IPS-20b (cell line): ENCODE measurements around the gene CAVIN2.

Source experiments
- H3K27ac ChIP-seq: one replicate; pipeline ENCODE4 v1.5.1; 2013; ENCODE audit warnings: low read length
- H3K27me3 ChIP-seq: 2 replicates; pipeline ENCODE4 v1.6.1; 2013; ENCODE audit warnings: mild to moderate bottlenecking, low read length, inconsistent platforms; ENCODE audit not compliant: insufficient read depth
- H3K36me3 ChIP-seq: 2 replicates; pipeline ENCODE4 v1.6.1; 2013; ENCODE audit warnings: low read depth, mild to moderate bottlenecking, inconsistent platforms, low read length, moderate library complexity; ENCODE audit not compliant: insufficient read depth
- H3K4me1 ChIP-seq: 2 replicates; pipeline ENCODE4 v1.6.1; 2013; ENCODE audit warnings: mild to moderate bottlenecking, control low read depth, inconsistent platforms, low read length, moderate library complexity; ENCODE audit not compliant: insufficient read depth
- H3K4me3 ChIP-seq: 2 replicates; pipeline ENCODE4 v1.5.1; 2013; ENCODE audit warnings: mild to moderate bottlenecking, low read length, inconsistent platforms
- H3K9ac ChIP-seq: 2 replicates; pipeline ENCODE4 v1.6.1; 2013; ENCODE audit warnings: low read depth, mild to moderate bottlenecking, inconsistent platforms, low read length, moderate library complexity
- H3K9me3 ChIP-seq: 2 replicates; pipeline ENCODE4 v1.6.1; 2013; ENCODE audit warnings: mild to moderate bottlenecking, low read depth, low read length, inconsistent platforms; ENCODE audit not compliant: insufficient read depth

CAVIN2 gene

GRCh38 chr2:191878548-191879279 lies 31.8 kb upstream of the CAVIN2 start:
- Histone ChIP-seq H3K27me3 (no peaks in the 10 kb centered on the region), H3K27ac (no peak overlapping the region), H3K4me3 (no peak overlapping the region), H3K9me3 (no peaks in the 10 kb centered on the region), H3K36me3 (no peaks in the 10 kb centered on the region), H3K4me1 (no peaks in the 10 kb centered on the region), H3K9ac (no peak overlapping the region)

DNA sequence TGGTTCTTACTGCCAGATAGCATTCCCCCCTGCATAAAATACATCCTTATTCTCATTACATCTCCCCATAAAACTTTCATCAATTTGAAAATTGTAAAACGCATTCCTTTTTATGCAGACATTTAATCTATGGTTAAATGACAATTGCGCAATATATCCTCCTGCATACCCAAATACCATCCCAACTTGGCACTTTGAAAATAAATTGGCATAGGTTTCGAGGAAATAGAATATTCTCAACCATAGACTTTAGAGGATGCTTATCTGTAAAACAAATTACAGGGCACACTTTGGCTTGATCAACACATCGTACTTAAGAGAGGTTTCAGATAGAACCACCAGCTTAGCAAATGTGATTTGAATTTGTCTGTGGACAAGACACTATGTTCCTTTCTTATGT lies 31.0 kb upstream of the CAVIN2 start:
- no peaks in the 10 kb centered on the region for H3K4me1 ChIP-seq
- no peaks in the 10 kb centered on the region for H3K9me3 ChIP-seq
- no peak overlapping the region for H3K27ac ChIP-seq
- H3K27me3 ChIP-seq: no peaks in the 10 kb centered on the region
- H3K9ac ChIP-seq: no peak overlapping the region
- H3K4me3 ChIP-seq: no peak overlapping the region
- H3K36me3 ChIP-seq: no peaks in the 10 kb centered on the region

DNA sequence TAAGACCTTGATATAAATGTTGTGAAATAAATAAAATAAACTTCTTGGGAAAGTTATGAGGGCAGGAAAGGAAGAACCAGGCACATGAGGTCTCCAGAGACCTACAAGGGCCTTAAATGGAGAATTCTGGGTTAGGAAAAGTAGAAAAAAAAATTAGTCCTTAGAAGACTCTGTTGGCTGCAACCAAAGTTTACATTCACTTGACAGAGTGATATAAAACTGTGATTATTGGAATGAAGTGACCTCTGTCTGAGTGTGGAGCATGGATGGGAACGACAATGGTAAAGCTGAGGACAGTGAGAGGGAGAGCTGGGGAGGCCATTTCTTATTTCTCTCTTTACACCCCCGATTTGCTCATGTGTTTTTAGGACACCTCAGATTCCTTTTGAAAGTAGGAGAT lies 29.0 kb upstream of the CAVIN2 start:
- H3K36me3 ChIP-seq: no peaks in the 10 kb centered on the region
- no peaks in the 10 kb centered on the region for H3K4me1 ChIP-seq
- H3K27ac ChIP-seq: no peak overlapping the region
- no peak overlapping the region for H3K9ac ChIP-seq
- H3K27me3 ChIP-seq: no peaks in the 10 kb centered on the region
- H3K9me3 ChIP-seq: no peaks in the 10 kb centered on the region
- H3K4me3 ChIP-seq: no peak overlapping the region

- Histone ChIP-seq H3K27me3 (no peaks in the 10 kb centered on the region), H3K36me3 (no peaks in the 10 kb centered on the region), H3K27ac (no peak overlapping the region), H3K9ac (no peak overlapping the region), H3K4me1 (peaks cover 2% of the 10 kb centered on the region; the same call in 1 of the 2 replicates), H3K4me3 (no peak overlapping the region), H3K9me3 (no peaks in the 10 kb centered on the region)
Observed at GRCh38 chr2:191870744-191871143, 23.9 kb upstream of the CAVIN2 start.

- H3K27me3 ChIP-seq: no peaks in the 10 kb centered on the region
- no peak overlapping the region for H3K9ac ChIP-seq
- H3K4me1 ChIP-seq: peaks cover 2% of the 10 kb centered on the region; the same call in 1 of the 2 replicates
- no peak overlapping the region for H3K4me3 ChIP-seq
- no peaks in the 10 kb centered on the region for H3K9me3 ChIP-seq
- no peak overlapping the region for H3K27ac ChIP-seq
- no peaks in the 10 kb centered on the region for H3K36me3 ChIP-seq
Observed at GRCh38 chr2:191869781-191870180, 22.9 kb upstream of the CAVIN2 start.

- Histone ChIP-seq H3K9me3 (no peaks in the 10 kb centered on the region), H3K27ac (no peak overlapping the region), H3K9ac (no peak overlapping the region), H3K4me1 (peaks cover 2% of the 10 kb centered on the region; the same call in 1 of the 2 replicates), H3K4me3 (no peak overlapping the region), H3K36me3 (no peaks in the 10 kb centered on the region), H3K27me3 (no peaks in the 10 kb centered on the region)
Observed at GRCh38 chr2:191869178-191869577, 22.3 kb upstream of the CAVIN2 start.

GRCh38 chr2:191867507-191867847 lies 20.6 kb upstream of the CAVIN2 start:
- Histone ChIP-seq H3K27me3 (no peaks in the 10 kb centered on the region), H3K9me3 (no peaks in the 10 kb centered on the region), H3K27ac (no peak overlapping the region), H3K4me3 (no peak overlapping the region), H3K4me1 (peaks cover 2% of the 10 kb centered on the region; the same call in 1 of the 2 replicates), H3K9ac (no peak overlapping the region), H3K36me3 (no peaks in the 10 kb centered on the region)

GRCh38 chr2:191866675-191867506 lies 20.0 kb upstream of the CAVIN2 start:
- Histone ChIP-seq H3K9ac (no peak overlapping the region), H3K9me3 (no peaks in the 10 kb centered on the region), H3K27me3 (no peaks in the 10 kb centered on the region), H3K4me3 (no peak overlapping the region), H3K27ac (no peak overlapping the region), H3K36me3 (no peaks in the 10 kb centered on the region), H3K4me1 (peaks cover 2% of the 10 kb centered on the region; the same call in 1 of the 2 replicates)

- no peak overlapping the region for H3K9ac ChIP-seq
- H3K4me3 ChIP-seq: no peak overlapping the region
- peaks cover 2% of the 10 kb centered on the region; the same call in 1 of the 2 replicates for H3K4me1 ChIP-seq
- no peaks in the 10 kb centered on the region for H3K36me3 ChIP-seq
- H3K27ac ChIP-seq: no peak overlapping the region
- no peaks in the 10 kb centered on the region for H3K9me3 ChIP-seq
- no peaks in the 10 kb centered on the region for H3K27me3 ChIP-seq
Observed at GRCh38 chr2:191866195-191866594, 19.3 kb upstream of the CAVIN2 start.

DNA sequence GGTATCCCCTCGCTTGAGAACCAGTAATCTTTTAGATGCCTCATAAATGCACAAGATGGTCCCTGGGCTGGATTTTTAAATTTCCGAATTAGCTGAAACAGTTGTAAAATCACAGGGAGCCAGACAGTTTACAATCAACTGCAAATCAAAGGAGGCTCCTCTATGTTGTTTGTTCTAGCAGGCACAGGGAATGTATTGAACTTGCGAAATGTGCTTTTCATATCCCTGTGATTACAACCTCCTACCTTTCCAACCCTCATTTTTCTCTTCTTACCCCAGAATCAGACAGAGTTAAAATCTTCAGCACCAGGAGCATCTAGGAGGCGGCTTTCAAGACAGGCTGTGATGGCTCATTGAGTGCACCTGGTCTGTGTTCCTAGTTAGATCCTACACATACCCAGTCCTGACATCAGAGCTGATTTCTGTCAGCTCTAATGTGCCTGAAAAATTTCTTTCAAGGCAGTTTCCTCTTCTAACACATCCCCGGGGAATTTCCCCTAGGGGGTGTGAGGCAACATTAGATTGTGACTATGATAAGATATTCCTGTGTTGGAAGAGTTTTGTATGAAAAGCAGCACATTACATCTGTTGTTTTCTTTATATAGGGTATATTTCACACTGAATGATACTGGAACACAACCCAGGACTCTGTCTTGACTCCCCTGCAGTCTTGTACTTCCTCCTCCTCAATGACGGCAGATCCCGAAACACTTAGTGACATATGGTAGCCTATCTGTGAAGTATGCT lies 17.9 kb upstream of the CAVIN2 start:
- no peak overlapping the region for H3K27ac ChIP-seq
- no peak overlapping the region for H3K9ac ChIP-seq
- H3K9me3 ChIP-seq: no peaks in the 10 kb centered on the region
- H3K4me3 ChIP-seq: no peak overlapping the region
- no peaks in the 10 kb centered on the region; the same call in 1 of the 2 replicates for H3K4me1 ChIP-seq
- H3K36me3 ChIP-seq: no peaks in the 10 kb centered on the region
- H3K27me3 ChIP-seq: no peaks in the 10 kb centered on the region

- no peaks in the 10 kb centered on the region for H3K27me3 ChIP-seq
- no peak overlapping the region for H3K9ac ChIP-seq
- H3K4me1 ChIP-seq: no peaks in the 10 kb centered on the region; the same call in 1 of the 2 replicates
- no peak overlapping the region for H3K27ac ChIP-seq
- H3K36me3 ChIP-seq: no peaks in the 10 kb centered on the region
- no peak overlapping the region for H3K4me3 ChIP-seq
- H3K9me3 ChIP-seq: no peaks in the 10 kb centered on the region
Observed at GRCh38 chr2:191863988-191864387, 17.1 kb upstream of the CAVIN2 start.
